ENCODE data around the gene RPS21. TPM values are rescaled to one million over a fixed set of nuclear protein-coding genes. Genes with fewer than 3 reads are reported as not detected.

The RPS21 gene
- total RNA-seq, 1 experiment from 2014 or later, result 2,488 TPM

DNA sequence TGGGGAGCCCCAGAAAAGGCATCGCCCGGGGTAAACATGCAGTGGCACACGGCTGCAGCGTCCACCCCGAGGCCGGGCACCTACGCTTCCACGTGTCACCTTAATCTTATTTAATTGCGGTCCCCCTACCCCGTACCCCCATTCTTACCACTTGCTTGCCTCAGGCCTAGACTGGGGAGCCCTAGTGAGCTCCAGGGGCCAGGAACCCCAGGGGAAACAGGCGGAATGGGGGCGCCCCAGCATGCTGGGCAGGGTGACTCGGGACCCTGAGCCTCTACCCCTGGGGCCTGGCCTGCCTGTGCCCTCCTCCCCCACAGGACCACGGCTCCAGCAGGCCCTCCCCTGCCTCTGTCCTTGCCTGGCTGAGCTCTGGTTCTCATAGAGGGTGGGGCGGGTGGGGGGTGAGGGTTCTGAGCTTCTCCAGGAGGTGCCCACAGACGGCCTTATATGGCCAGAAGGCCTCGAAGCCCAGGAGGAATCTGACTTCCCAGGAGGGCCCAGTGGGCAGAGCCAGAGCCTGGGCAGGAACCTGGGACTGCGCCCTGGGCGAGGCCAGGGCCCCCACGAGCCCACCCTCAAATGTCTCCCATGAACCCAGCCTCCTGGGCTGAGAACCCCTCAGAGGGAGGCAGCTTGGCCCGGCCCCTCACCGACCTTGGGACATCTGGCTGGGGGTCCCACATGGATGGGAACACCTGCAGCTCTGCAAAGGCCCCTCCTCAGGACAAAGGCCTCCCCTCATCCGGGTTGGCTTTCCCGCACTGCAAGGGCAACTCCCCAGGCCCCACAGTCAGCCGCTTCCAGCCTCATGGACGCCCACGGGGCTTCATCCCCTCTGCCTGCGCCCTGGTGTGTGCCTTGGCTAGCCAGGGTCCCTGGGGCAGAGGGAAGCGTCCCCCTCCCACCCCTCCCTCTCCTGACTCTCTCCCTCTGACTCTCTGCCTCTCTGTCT is 14.6 kb upstream of the RPS21 start:
- H3K36me3 ChIP-seq (ENCODE audit: control insufficient read depth in 1 of 2, insufficient read depth in 2 of 2, low read length in 2 of 2), result no peaks in the 10 kb centered on the region
- peaks cover 42 to 64% of the 10 kb centered on the region in 2 experiments for H3K4me1 ChIP-seq (ENCODE audit: control insufficient read depth in 1 of 2, insufficient read depth in 2 of 2, low read length in 2 of 2)
- TF ChIP-seq, protein P1, sequence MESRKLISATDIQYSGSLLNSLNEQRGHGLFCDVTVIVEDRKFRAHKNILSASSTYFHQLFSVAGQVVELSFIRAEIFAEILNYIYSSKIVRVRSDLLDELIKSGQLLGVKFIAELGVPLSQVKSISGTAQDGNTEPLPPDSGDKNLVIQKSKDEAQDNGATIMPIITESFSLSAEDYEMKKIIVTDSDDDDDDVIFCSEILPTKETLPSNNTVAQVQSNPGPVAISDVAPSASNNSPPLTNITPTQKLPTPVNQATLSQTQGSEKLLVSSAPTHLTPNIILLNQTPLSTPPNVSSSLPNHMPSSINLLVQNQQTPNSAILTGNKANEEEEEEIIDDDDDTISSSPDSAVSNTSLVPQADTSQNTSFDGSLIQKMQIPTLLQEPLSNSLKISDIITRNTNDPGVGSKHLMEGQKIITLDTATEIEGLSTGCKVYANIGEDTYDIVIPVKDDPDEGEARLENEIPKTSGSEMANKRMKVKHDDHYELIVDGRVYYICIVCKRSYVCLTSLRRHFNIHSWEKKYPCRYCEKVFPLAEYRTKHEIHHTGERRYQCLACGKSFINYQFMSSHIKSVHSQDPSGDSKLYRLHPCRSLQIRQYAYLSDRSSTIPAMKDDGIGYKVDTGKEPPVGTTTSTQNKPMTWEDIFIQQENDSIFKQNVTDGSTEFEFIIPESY (IDR thresholded peaks at IDR 0.05; ENCODE audit: extremely low read depth, insufficient replicate concordance, low read length), result no peak
- no peak for TF ChIP-seq ZFX (IDR thresholded peaks at IDR 0.05)
- no peak for TF ChIP-seq FOSL1 (IDR thresholded peaks at IDR 0.05; ENCODE audit: low read depth)
- no peak for TF ChIP-seq TCF7L2 (IDR thresholded peaks at IDR 0.05; ENCODE audit: borderline replicate concordance, extremely low read depth, insufficient read depth, insufficient read length)
- no peak for TF ChIP-seq EZH2 (IDR thresholded peaks at IDR 0.05)
- TF ChIP-seq, protein P2, sequence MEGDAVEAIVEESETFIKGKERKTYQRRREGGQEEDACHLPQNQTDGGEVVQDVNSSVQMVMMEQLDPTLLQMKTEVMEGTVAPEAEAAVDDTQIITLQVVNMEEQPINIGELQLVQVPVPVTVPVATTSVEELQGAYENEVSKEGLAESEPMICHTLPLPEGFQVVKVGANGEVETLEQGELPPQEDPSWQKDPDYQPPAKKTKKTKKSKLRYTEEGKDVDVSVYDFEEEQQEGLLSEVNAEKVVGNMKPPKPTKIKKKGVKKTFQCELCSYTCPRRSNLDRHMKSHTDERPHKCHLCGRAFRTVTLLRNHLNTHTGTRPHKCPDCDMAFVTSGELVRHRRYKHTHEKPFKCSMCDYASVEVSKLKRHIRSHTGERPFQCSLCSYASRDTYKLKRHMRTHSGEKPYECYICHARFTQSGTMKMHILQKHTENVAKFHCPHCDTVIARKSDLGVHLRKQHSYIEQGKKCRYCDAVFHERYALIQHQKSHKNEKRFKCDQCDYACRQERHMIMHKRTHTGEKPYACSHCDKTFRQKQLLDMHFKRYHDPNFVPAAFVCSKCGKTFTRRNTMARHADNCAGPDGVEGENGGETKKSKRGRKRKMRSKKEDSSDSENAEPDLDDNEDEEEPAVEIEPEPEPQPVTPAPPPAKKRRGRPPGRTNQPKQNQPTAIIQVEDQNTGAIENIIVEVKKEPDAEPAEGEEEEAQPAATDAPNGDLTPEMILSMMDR (IDR thresholded peaks at IDR 0.05 in 2 of 3, conservative IDR thresholded peaks at IDR 0.05 in 1 of 3; ENCODE audit: borderline replicate concordance in 1 of 3, insufficient read depth in 1 of 3, low read depth in 2 of 3, low read length in 2 of 3), result no peak
- no peak for TF ChIP-seq POLR2A (IDR thresholded peaks at IDR 0.05; ENCODE audit: borderline replicate concordance, extremely low read depth, insufficient read depth, insufficient read length)
- TF ChIP-seq ZNF274 (IDR thresholded peaks at IDR 0.05; ENCODE audit: low read depth, low read length), result no peak
- no peak for TF ChIP-seq CEBPB (IDR thresholded peaks at IDR 0.05; ENCODE audit: low read depth)
- TF ChIP-seq, protein P3, sequence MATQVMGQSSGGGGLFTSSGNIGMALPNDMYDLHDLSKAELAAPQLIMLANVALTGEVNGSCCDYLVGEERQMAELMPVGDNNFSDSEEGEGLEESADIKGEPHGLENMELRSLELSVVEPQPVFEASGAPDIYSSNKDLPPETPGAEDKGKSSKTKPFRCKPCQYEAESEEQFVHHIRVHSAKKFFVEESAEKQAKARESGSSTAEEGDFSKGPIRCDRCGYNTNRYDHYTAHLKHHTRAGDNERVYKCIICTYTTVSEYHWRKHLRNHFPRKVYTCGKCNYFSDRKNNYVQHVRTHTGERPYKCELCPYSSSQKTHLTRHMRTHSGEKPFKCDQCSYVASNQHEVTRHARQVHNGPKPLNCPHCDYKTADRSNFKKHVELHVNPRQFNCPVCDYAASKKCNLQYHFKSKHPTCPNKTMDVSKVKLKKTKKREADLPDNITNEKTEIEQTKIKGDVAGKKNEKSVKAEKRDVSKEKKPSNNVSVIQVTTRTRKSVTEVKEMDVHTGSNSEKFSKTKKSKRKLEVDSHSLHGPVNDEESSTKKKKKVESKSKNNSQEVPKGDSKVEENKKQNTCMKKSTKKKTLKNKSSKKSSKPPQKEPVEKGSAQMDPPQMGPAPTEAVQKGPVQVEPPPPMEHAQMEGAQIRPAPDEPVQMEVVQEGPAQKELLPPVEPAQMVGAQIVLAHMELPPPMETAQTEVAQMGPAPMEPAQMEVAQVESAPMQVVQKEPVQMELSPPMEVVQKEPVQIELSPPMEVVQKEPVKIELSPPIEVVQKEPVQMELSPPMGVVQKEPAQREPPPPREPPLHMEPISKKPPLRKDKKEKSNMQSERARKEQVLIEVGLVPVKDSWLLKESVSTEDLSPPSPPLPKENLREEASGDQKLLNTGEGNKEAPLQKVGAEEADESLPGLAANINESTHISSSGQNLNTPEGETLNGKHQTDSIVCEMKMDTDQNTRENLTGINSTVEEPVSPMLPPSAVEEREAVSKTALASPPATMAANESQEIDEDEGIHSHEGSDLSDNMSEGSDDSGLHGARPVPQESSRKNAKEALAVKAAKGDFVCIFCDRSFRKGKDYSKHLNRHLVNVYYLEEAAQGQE (IDR thresholded peaks at IDR 0.05; ENCODE audit: low read depth), result no peak
- TF ChIP-seq CBX3 (IDR thresholded peaks at IDR 0.05; ENCODE audit: low read depth), result no peak
- no peak for TF ChIP-seq EGR1 (IDR thresholded peaks at IDR 0.05; ENCODE audit: low read depth)
- no peak for TF ChIP-seq YY1 (IDR thresholded peaks at IDR 0.05; ENCODE audit: extremely low read depth, insufficient replicate concordance, low read depth, low read length)
- no peak overlapping the region for H2AFZ ChIP-seq (ENCODE audit: low read depth, low read length, poor library complexity, severe bottlenecking)
- H3K4me3 ChIP-seq (replicated peaks in 1 of 2; ENCODE audit: low read depth in 1 of 2, low read length in 2 of 2), result no peak overlapping the region
- no TSS peak for BruUV-seq (replicated peaks)
- no peaks in the 10 kb centered on the region for H3K27me3 ChIP-seq (ENCODE audit: insufficient read depth, low read length)
- H3K79me2 ChIP-seq (ENCODE audit: insufficient read depth, low read length), result no peaks in the 10 kb centered on the region
- H3K9me3 ChIP-seq (ENCODE audit: control insufficient read depth in 1 of 2, insufficient read depth in 1 of 2, low read depth in 1 of 2, low read length in 2 of 2), result no peaks in the 10 kb centered on the region
- H4K20me1 ChIP-seq (ENCODE audit: insufficient read depth), result no peaks in the 10 kb centered on the region
- H3K9me2 ChIP-seq (ENCODE audit: insufficient read depth), result no peaks in the 10 kb centered on the region
- intact Hi-C loops (cut with micrococcal nuclease), result no loop called here
- no peak overlapping the region for H3K4me2 ChIP-seq (ENCODE audit: low read length)
- no peak overlapping the region for H3K9ac ChIP-seq (ENCODE audit: low read length)
- no peak overlapping the region for H3K27ac ChIP-seq (ENCODE audit: low read depth, low read length)
- ChIA-PET RAD21 (ENCODE audit: low non-redundant PET in 1 of 2, low total read pairs in 2 of 2, uncharacterized antibody in 2 of 2, unreplicated experiment in 2 of 2) (no interaction called here), POLR2A (no interaction called here), CTCF (interaction anchor here (1.5 kb wide), 1 partner anchor 10 kb away, joined by 4 read pairs; no protein-coding TSS in a partner anchor)
- ATAC-seq, result no peak
- no peak for DNase-seq (ENCODE audit: low read depth, low spot score)

Data from HCT116 (cell line).